NCI-H748 (cell line): Measurements from ENCODE around the gene FOXR1.
"Not testable (repeated sequence)": the region's sequence is repeated elsewhere in the genome, so short reads cannot be mapped to it uniquely, and the experiment has no call there.

Experiments
- DNase-seq: peaks from one replicate; lab custom pipeline; 2025; ENCODE audit not compliant: unreplicated experiment; lab: John Stamatoyannopoulos, UW

Gene FOXR1

GRCh38 chr11:118939953-118940598 lies 31.5 kb upstream of the FOXR1 start:
- no peak for DNase-seq

GRCh38 chr11:118947091-118947490 lies 24.5 kb upstream of the FOXR1 start:
- DNase-seq: no peak

- DNase-seq: no peak
Observed at GRCh38 chr11:118948000-118948399, 23.6 kb upstream of the FOXR1 start.

- DNase-seq: peak; percentile 97
Observed at GRCh38 chr11:118953265-118953664, 18.3 kb upstream of the FOXR1 start.

- peak; percentile 60 for DNase-seq
Observed at GRCh38 chr11:118953976-118954375, 17.6 kb upstream of the FOXR1 start.

- peak; percentile 75 for DNase-seq
Observed at GRCh38 chr11:118956094-118956846, 15.3 kb upstream of the FOXR1 start, which contains the start of gene UPK2. Gene UPK2, plus strand, starts transcription at chr11:118956298. Its CDS starts 53 bp downstream, at chr11:118956351.

- DNase-seq: no peak
Observed at GRCh38 chr11:118956847-118957469, 14.6 kb upstream of the FOXR1 start.

- DNase-seq: no peak
Observed at GRCh38 chr11:118957549-118957948, 14.0 kb upstream of the FOXR1 start.

- DNase-seq: no peak
Observed at GRCh38 chr11:118957968-118958367, 13.6 kb upstream of the FOXR1 start.

GRCh38 chr11:118958577-118958976 lies 13.0 kb upstream of the FOXR1 start:
- DNase-seq: no peak

GRCh38 chr11:118961189-118961588 lies 10.4 kb upstream of the FOXR1 start:
- no peak for DNase-seq

- DNase-seq: no peak
Observed at GRCh38 chr11:118961591-118961990, 10.0 kb upstream of the FOXR1 start.

- DNase-seq: not testable (repeated sequence)
Observed at GRCh38 chr11:118969508-118969907, 2.1 kb upstream of the FOXR1 start.

GRCh38 chr11:118973985-118974384 lies 2.4 kb downstream of the FOXR1 start:
- no peak for DNase-seq

GRCh38 chr11:118975771-118976709 lies 4.5 kb downstream of the FOXR1 start:
- no peak for DNase-seq

GRCh38 chr11:118979434-118979833 lies 7.9 kb downstream of the FOXR1 start:
- no peak for DNase-seq

- DNase-seq: no peak
Observed at GRCh38 chr11:118980191-118980881, 8.8 kb downstream of the FOXR1 start.

- not testable (repeated sequence) for DNase-seq
Observed at GRCh38 chr11:118984337-118984736, 12.8 kb downstream of the FOXR1 start.

- DNase-seq: no peak
Observed at GRCh38 chr11:118984825-118985224, 13.3 kb downstream of the FOXR1 start.

GRCh38 chr11:118988280-118988679 lies 16.7 kb downstream of the FOXR1 start:
- DNase-seq: peak; percentile 11
